Measurements from ENCODE around the gene CSRP1.
"Not testable (repeated sequence)": the region's sequence is repeated elsewhere in the genome, so short reads cannot be mapped to it uniquely, and the experiment has no call there.

Gene CSRP1

GRCh38 chr1:201506557-201507359, at the start of gene CSRP1:
Gene CSRP1, minus strand, starts transcription at chr1:201507123. Its CDS starts 10,820 bp downstream, at chr1:201496303.
- peak in 53 of 56 donors; percentile 56 to 94 (median 84) for DNase-seq

GRCh38 chr1:201555593-201555945, 48.6 kb upstream of the CSRP1 start:
- DNase-seq: no peak

GRCh38 chr1:201554789-201555592, 48.1 kb upstream of the CSRP1 start:
- no peak for DNase-seq

GRCh38 chr1:201554190-201554600, 47.3 kb upstream of the CSRP1 start:
- no peak for DNase-seq

GRCh38 chr1:201553496-201554189, 46.7 kb upstream of the CSRP1 start:
- peak in 1 of 56 donors; percentile 33 for DNase-seq

GRCh38 chr1:201552941-201553351, 46.0 kb upstream of the CSRP1 start:
- peak in 27 of 56 donors; percentile 17 to 69 (median 42) for DNase-seq

GRCh38 chr1:201551877-201552731, 45.2 kb upstream of the CSRP1 start:
- peak in 52 of 56 donors; percentile 38 to 95 (median 84) for DNase-seq

- no peak for DNase-seq
Observed at GRCh38 chr1:201551096-201551495, 44.2 kb upstream of the CSRP1 start.

- DNase-seq: not testable (repeated sequence)
Observed at GRCh38 chr1:201549522-201549921, 42.6 kb upstream of the CSRP1 start.

GRCh38 chr1:201545851-201546492, 39.0 kb upstream of the CSRP1 start:
- DNase-seq: no peak

- DNase-seq: no peak
Observed at GRCh38 chr1:201544710-201545109, 37.8 kb upstream of the CSRP1 start.

GRCh38 chr1:201543871-201544642, 37.1 kb upstream of the CSRP1 start:
- no peak for DNase-seq

GRCh38 chr1:201542309-201543035, 35.5 kb upstream of the CSRP1 start:
- no peak for DNase-seq

- DNase-seq: no peak
Observed at GRCh38 chr1:201540846-201541735, 34.2 kb upstream of the CSRP1 start.

GRCh38 chr1:201539561-201540431, 32.9 kb upstream of the CSRP1 start:
- peak in 51 of 56 donors; percentile 32 to 87 (median 77) for DNase-seq

All from nucleus accumbens (tissue), 56 donors.